Keratinocyte (primary cell): Measurements from ENCODE around the gene DEPDC1. TPM values are rescaled to one million over a fixed set of nuclear protein-coding genes. Genes with fewer than 3 reads are reported as not detected.
A peak's percentile ranks its signal among the peaks of the same experiment; 100 is the strongest.

ENCODE experiments used
- DNase-seq: peaks from one replicate; pipeline ENCODE4 v3.0.0-alpha.2; 2011; ENCODE audit warnings: low read depth, missing footprints, low spot score
- FAIRE-seq: peaks from 2 replicates; lab custom pipeline; 2011; peaks lifted over from hg19 to GRCh38; lab: Jason Lieb, UNC
- H2AFZ ChIP-seq: 2 replicates; pipeline ENCODE4 v1.6.0; 2012; ENCODE audit warnings: low read length, control low read depth, inconsistent platforms; ENCODE audit not compliant: control insufficient read depth
- H3K27ac ChIP-seq: 2 replicates; pipeline ENCODE4 v1.5.1; 2011; ENCODE audit warnings: low read length; ENCODE audit not compliant: control insufficient read depth, insufficient read depth
- H3K27me3 ChIP-seq: 3 replicates; pipeline ENCODE4 v1.6.0; 2011; ENCODE audit warnings: low read length; ENCODE audit not compliant: control insufficient read depth, insufficient read depth; ENCODE audit errors: extremely low read depth
- H3K36me3 ChIP-seq, 2 experiments: 2 replicates in 1 of 2; 3 replicates in 1 of 2; pipeline ENCODE4 v1.5.1; 2011; ENCODE audit warnings: low read length in 2 of 2, mild to moderate bottlenecking in 1 of 2; ENCODE audit not compliant: control insufficient read depth in 2 of 2, insufficient read depth in 2 of 2; ENCODE audit errors: extremely low read depth in 1 of 2
- H3K4me1 ChIP-seq: 3 replicates; pipeline ENCODE4 v1.5.1; 2011; ENCODE audit warnings: low read length; ENCODE audit not compliant: control insufficient read depth, insufficient read depth; ENCODE audit errors: extremely low read depth
- H3K4me2 ChIP-seq: 3 replicates; pipeline ENCODE4 v1.6.0; 2011; ENCODE audit warnings: low read depth, low read length; ENCODE audit not compliant: control insufficient read depth, insufficient read depth; ENCODE audit errors: extremely low read depth
- H3K4me3 ChIP-seq, 3 experiments: fragments of 200-600 bp in 1 of 3; sonication (generic) in 1 of 3; 2 replicates in 2 of 3; 3 replicates in 1 of 3; pipeline ENCODE4 v1.5.1; 2011 to 2016; ENCODE audit warnings: low read length in 3 of 3, mild to moderate bottlenecking in 3 of 3, control low read depth in 2 of 3, inconsistent platforms in 1 of 3, low read depth in 1 of 3, mixed read lengths in 1 of 3, mixed run types in 1 of 3, moderate library complexity in 1 of 3; ENCODE audit not compliant: control insufficient read depth in 2 of 3, insufficient read depth in 2 of 3; ENCODE audit errors: extremely low read depth in 1 of 3
- H3K79me2 ChIP-seq: 2 replicates; pipeline ENCODE4 v1.6.0; 2012; ENCODE audit warnings: low read length; ENCODE audit not compliant: control insufficient read depth, insufficient read depth
- H3K9ac ChIP-seq: 3 replicates; pipeline ENCODE4 v1.6.0; 2011; ENCODE audit warnings: low read length; ENCODE audit not compliant: control insufficient read depth, insufficient read depth; ENCODE audit errors: extremely low read depth
- H3K9me1 ChIP-seq: 3 replicates; pipeline ENCODE4 v1.6.0; 2011; ENCODE audit warnings: low read length; ENCODE audit not compliant: control insufficient read depth, insufficient read depth; ENCODE audit errors: extremely low read depth
- H3K9me3 ChIP-seq: 2 replicates; pipeline ENCODE4 v1.5.1; 2012; ENCODE audit warnings: low read depth, low read length; ENCODE audit not compliant: control insufficient read depth
- H4K20me1 ChIP-seq: 3 replicates; pipeline ENCODE4 v1.6.0; 2011; ENCODE audit warnings: low read length; ENCODE audit not compliant: control insufficient read depth, insufficient read depth; ENCODE audit errors: extremely low read depth
- CTCF ChIP-seq, 3 experiments: IDR thresholded peaks in 1 of 3; conservative IDR thresholded peaks in 1 of 3; optimal IDR thresholded peaks in 1 of 3; 2 replicates in 2 of 3; 3 replicates in 1 of 3; pipeline versions ENCODE3 to v1.5.1; 2011; ENCODE audit warnings: low read length in 3 of 3, mild to moderate bottlenecking in 3 of 3, moderate library complexity in 2 of 3, control low read depth in 1 of 3, inconsistent platforms in 1 of 3; ENCODE audit not compliant: insufficient read depth in 2 of 3; ENCODE audit errors: extremely low read depth in 1 of 3
- EZH2 ChIP-seq: IDR thresholded peaks from one replicate; pipeline ENCODE4 v1.6.1; 2012; ENCODE audit warnings: inconsistent platforms, mild to moderate bottlenecking, low read length, moderate library complexity
- dilution Hi-C: fragments of 300-500 bp; cut with MboI; formaldehyde crosslinking; loops from one replicate; pipeline ENCODE4 v1.7.0; 2020; ENCODE audit warnings: low sequenced_read_pairs; ENCODE audit not compliant: extremely low pct_ligation_motif_present
- polyA minus RNA-seq, 3 experiments: library from RNA; depleted of rRNA, polyadenylated mRNA; stranded (reverse); fragments of >200 nt; gene quantifications; 1 replicate in 1 of 3; 2 replicates in 1 of 3; 3 replicates in 1 of 3; pipeline ENCODE4 v1.2.3, GENCODE V29; 2011
- polyA plus RNA-seq, 5 experiments: library from polyadenylated mRNA; depleted of rRNA in 3 of 5; stranded (reverse) in 3 of 5; stranded (forward) in 1 of 5; unstranded in 1 of 5; fragments of >200 nt; gene quantifications; 1 replicate in 1 of 5; 2 replicates in 3 of 5; 3 replicates in 1 of 5; pipeline versions ENCODE4 v1.2.1 to v1.2.3, GENCODE V29; 2011 to 2012; ENCODE audit warnings: missing spikeins in 2 of 5, low read depth in 1 of 5, low replicate concordance in 1 of 5

DEPDC1 gene, protein sequence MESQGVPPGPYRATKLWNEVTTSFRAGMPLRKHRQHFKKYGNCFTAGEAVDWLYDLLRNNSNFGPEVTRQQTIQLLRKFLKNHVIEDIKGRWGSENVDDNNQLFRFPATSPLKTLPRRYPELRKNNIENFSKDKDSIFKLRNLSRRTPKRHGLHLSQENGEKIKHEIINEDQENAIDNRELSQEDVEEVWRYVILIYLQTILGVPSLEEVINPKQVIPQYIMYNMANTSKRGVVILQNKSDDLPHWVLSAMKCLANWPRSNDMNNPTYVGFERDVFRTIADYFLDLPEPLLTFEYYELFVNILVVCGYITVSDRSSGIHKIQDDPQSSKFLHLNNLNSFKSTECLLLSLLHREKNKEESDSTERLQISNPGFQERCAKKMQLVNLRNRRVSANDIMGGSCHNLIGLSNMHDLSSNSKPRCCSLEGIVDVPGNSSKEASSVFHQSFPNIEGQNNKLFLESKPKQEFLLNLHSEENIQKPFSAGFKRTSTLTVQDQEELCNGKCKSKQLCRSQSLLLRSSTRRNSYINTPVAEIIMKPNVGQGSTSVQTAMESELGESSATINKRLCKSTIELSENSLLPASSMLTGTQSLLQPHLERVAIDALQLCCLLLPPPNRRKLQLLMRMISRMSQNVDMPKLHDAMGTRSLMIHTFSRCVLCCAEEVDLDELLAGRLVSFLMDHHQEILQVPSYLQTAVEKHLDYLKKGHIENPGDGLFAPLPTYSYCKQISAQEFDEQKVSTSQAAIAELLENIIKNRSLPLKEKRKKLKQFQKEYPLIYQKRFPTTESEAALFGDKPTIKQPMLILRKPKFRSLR
- 1.2 to 11.2 TPM (median 5.7 TPM) in 3 replicates for polyA plus RNA-seq
- polyA plus RNA-seq (2011; ENCODE audit: low read depth): not detected
- 1.8 and 2.8 TPM in 2 replicates for polyA plus RNA-seq (2011; cell fraction: cytosol; rRNA removed)
- 0.87 and 1.6 TPM in 2 replicates for polyA plus RNA-seq (2011; cell fraction: nucleus; rRNA removed)
- 0.11 and 5.6 TPM in 2 replicates for polyA plus RNA-seq (2012; ENCODE audit: low replicate concordance)
- polyA minus RNA-seq: 0.23 to 8.2 TPM (median 0.63 TPM) in 3 replicates
- polyA minus RNA-seq (2011; cell fraction: cytosol; rRNA and poly(A)+ RNA removed): 2.1 TPM
- 0.84 and 1.2 TPM in 2 replicates for polyA minus RNA-seq (2011; cell fraction: nucleus; rRNA and poly(A)+ RNA removed)

DNA sequence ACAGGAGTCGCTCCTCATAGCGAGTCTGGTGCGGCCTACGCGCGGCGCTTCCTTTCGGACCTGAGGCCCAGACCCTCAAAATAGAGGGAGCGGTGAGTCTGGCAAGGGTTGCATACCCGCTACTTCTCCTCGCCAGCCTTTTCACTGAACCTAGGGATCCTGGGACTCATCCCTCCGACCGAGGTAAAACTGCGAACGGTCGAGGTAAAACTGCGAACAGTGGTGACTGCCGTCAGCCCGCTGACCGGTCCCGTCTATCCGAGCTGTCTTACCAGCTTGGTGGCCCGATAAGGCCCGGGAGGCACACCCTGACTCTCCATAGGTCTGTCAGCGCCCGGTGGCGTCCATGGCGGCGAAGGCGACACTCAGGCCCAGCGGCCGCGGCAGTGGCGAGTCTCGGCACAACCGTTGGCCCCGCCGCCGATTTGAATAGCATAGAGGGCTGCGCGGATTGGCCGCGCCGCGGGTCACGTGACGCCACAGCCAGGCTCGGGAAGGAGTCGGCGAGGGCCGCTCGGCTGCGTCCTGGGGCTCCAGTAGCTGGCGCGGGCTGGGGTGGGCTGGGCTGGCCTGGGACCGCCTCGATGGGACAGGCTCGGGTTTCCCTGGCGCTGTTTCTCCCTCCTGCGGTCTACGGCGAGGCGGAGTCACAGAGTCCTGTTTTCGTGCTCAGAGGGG is at the start of gene DEPDC1:
Gene DEPDC1, minus strand, starts transcription at position 403 of the 678 bp plus-strand sequence. Its CDS starts 83 bp downstream, at position 320.
- TF ChIP-seq EZH2 (no peak), CTCF (optimal IDR thresholded peaks at IDR 0.05 in 1 of 3, IDR thresholded peaks at IDR 0.05 in 1 of 3, conservative IDR thresholded peaks at IDR 0.05 in 1 of 3; ENCODE audit: extremely low read depth in 1 of 3, insufficient read depth in 2 of 3, low read length in 3 of 3) (no peak)
- FAIRE-seq: peak; percentile 26
- H3K27ac ChIP-seq: peak within 1 kb of the TSS; percentile 91

GRCh38 chr1:68544651-68545050 is 47.8 kb upstream of the DEPDC1 start:
- FAIRE-seq: no peak

More for the DNA sequence above, at the start of gene DEPDC1:
- H3K4me1 ChIP-seq: peaks cover 12% of the 10 kb centered on the region
- H3K27me3 ChIP-seq: no peaks in the 10 kb centered on the region
- peaks cover 0 to 10% of the 10 kb centered on the region in 2 experiments for H3K36me3 ChIP-seq
- H3K9me3 ChIP-seq: no peaks in the 10 kb centered on the region
- dilution Hi-C loops: no loop called here
- peak within 1 kb of the TSS; percentile 80 to 94 (median 90) for H3K4me3 ChIP-seq
- peaks cover 25% of the 10 kb centered on the region for H3K79me2 ChIP-seq
- H4K20me1 ChIP-seq: no peaks in the 10 kb centered on the region
- peak; percentile 21 for DNase-seq
- peaks cover 2% of the 10 kb centered on the region for H3K9me1 ChIP-seq
- H2AFZ ChIP-seq: peak within 1 kb of the TSS; percentile 99
- H3K9ac ChIP-seq: peak within 1 kb of the TSS; percentile 95
- H3K4me2 ChIP-seq: peak within 1 kb of the TSS; percentile 87

More at GRCh38 chr1:68544651-68545050, 47.8 kb upstream of the DEPDC1 start:
- Histone ChIP-seq H4K20me1 (no peaks in the 10 kb centered on the region), H3K4me3 (no peak overlapping the region), H3K4me1 (peaks cover 4% of the 10 kb centered on the region), H3K36me3 (no peaks in the 10 kb centered on the region), H3K27ac (no peak overlapping the region), H3K27me3 (no peaks in the 10 kb centered on the region), H3K9ac (no peak overlapping the region), H3K4me2 (no peak overlapping the region), H3K79me2 (no peaks in the 10 kb centered on the region), H3K9me3 (no peaks in the 10 kb centered on the region), H2AFZ (no peak overlapping the region), H3K9me1 (no peaks in the 10 kb centered on the region)
- TF ChIP-seq CTCF (optimal IDR thresholded peaks at IDR 0.05 in 1 of 3, IDR thresholded peaks at IDR 0.05 in 1 of 3, conservative IDR thresholded peaks at IDR 0.05 in 1 of 3; ENCODE audit: extremely low read depth in 1 of 3, insufficient read depth in 2 of 3, low read length in 3 of 3) (no peak), EZH2 (no peak)
- DNase-seq: no peak
- dilution Hi-C loops: no loop called here
